KMS-11 (cell line): ENCODE results near the gene NUP210L.

Experiments
- H2AFZ ChIP-seq: fragments of 200-600 bp; sonication (generic); 2 replicates; pipeline ENCODE4 v1.6.1; 2016; ENCODE audit warnings: antibody characterized with exemption, mixed run types, low read depth
- H3K27ac ChIP-seq: fragments of 200-600 bp; sonication (generic); 2 replicates; pipeline ENCODE4 v1.6.1; 2016; ENCODE audit warnings: mild to moderate bottlenecking, mixed run types
- H3K27me3 ChIP-seq: fragments of 200-600 bp; sonication (generic); 2 replicates; pipeline ENCODE4 v1.6.1; 2017; ENCODE audit warnings: mild to moderate bottlenecking, low read depth, mixed run types, moderate library complexity; ENCODE audit not compliant: insufficient read depth
- H3K36me3 ChIP-seq: fragments of 200-600 bp; sonication (generic); 2 replicates; pipeline ENCODE4 v1.6.1; 2017; ENCODE audit warnings: mild to moderate bottlenecking, mixed run types; ENCODE audit not compliant: insufficient read depth
- H3K4me1 ChIP-seq: fragments of 200-600 bp; sonication (generic); 2 replicates; pipeline ENCODE4 v1.6.1; 2016; ENCODE audit warnings: mild to moderate bottlenecking, low read depth, mixed run types; ENCODE audit not compliant: poor library complexity, severe bottlenecking
- H3K4me2 ChIP-seq: fragments of 200-600 bp; sonication (generic); 2 replicates; pipeline ENCODE4 v1.7.0; 2016; ENCODE audit warnings: mild to moderate bottlenecking, mixed run types
- H3K4me3 ChIP-seq: fragments of 200-600 bp; sonication (generic); IDR thresholded peaks from 2 replicates; pipeline ENCODE4 v1.6.1; 2017; ENCODE audit warnings: low read depth, low read length, mixed read lengths; ENCODE audit not compliant: insufficient read depth
- H3K79me2 ChIP-seq: fragments of 200-600 bp; sonication (generic); 2 replicates; pipeline ENCODE4 v1.6.1; 2016; ENCODE audit warnings: low read depth, mixed run types; ENCODE audit not compliant: insufficient read depth
- H3K9ac ChIP-seq: fragments of 200-600 bp; sonication (generic); 2 replicates; pipeline ENCODE4 v1.6.1; 2016; ENCODE audit warnings: mild to moderate bottlenecking, mixed run types
- H4K20me1 ChIP-seq: fragments of 200-600 bp; sonication (generic); 2 replicates; pipeline ENCODE4 v1.6.1; 2016; ENCODE audit warnings: mild to moderate bottlenecking, mixed run types; ENCODE audit not compliant: insufficient read depth
- TF ChIP-seq, protein P1 (sequence below): fragments of 200-600 bp; sonication (generic); conservative IDR thresholded peaks from 2 replicates; pipeline ENCODE4 v1.6.1; 2017; ENCODE audit warnings: low read depth, mild to moderate bottlenecking, antibody characterized with exemption, low read length, moderate library complexity, mixed read lengths

NUP210L gene

DNA sequence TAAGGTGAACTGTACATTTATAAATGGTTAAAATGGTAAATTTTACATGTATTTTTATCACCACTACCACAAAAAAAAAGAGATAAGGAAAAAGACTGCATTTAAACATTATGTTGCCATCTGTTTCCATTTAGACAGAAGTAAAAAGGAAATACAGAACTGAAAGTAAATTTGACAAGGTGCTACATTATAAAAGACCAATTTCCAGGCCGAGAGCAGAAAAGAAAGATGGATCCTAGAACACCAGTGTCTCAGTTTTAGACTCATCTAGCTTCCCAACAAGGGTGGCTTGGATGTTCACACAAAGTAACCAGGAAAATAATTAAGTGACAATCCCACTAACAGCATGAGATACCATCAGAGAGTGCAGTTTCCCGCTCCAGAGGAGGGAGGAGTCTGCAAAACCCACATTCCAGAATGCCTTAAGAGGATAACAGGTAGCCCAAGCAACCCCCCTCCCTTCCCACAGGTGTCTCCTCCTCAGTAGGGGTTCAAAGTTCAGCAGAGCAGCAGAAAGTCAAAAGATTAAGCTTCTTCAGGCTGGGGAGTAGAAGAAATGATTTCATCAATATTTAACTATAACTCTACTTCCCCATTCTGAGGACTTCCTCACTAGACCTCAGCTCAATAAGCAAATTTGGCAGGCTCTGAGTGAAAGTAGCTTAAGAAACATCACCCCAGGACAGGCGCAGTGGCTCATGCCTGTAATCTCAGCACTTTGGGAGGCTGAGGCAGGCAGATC, 25.2 kb upstream of the NUP210L start:
- Histone ChIP-seq H3K27me3 (no peaks in the 10 kb centered on the region), H3K4me1 (peaks cover 74% of the 10 kb centered on the region), H3K27ac (no peak overlapping the region), H3K9ac (no peak overlapping the region), H3K36me3 (peaks cover 4% of the 10 kb centered on the region; the same call in 1 of the 2 replicates), H2AFZ (no peak overlapping the region), H4K20me1 (peaks cover 62% of the 10 kb centered on the region), H3K79me2 (peaks cover 80% of the 10 kb centered on the region), H3K4me3 (no peak overlapping the region), H3K4me2 (peak overlapping the region; percentile 88)
- TF ChIP-seq, protein P1, sequence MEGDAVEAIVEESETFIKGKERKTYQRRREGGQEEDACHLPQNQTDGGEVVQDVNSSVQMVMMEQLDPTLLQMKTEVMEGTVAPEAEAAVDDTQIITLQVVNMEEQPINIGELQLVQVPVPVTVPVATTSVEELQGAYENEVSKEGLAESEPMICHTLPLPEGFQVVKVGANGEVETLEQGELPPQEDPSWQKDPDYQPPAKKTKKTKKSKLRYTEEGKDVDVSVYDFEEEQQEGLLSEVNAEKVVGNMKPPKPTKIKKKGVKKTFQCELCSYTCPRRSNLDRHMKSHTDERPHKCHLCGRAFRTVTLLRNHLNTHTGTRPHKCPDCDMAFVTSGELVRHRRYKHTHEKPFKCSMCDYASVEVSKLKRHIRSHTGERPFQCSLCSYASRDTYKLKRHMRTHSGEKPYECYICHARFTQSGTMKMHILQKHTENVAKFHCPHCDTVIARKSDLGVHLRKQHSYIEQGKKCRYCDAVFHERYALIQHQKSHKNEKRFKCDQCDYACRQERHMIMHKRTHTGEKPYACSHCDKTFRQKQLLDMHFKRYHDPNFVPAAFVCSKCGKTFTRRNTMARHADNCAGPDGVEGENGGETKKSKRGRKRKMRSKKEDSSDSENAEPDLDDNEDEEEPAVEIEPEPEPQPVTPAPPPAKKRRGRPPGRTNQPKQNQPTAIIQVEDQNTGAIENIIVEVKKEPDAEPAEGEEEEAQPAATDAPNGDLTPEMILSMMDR = no peak

DNA sequence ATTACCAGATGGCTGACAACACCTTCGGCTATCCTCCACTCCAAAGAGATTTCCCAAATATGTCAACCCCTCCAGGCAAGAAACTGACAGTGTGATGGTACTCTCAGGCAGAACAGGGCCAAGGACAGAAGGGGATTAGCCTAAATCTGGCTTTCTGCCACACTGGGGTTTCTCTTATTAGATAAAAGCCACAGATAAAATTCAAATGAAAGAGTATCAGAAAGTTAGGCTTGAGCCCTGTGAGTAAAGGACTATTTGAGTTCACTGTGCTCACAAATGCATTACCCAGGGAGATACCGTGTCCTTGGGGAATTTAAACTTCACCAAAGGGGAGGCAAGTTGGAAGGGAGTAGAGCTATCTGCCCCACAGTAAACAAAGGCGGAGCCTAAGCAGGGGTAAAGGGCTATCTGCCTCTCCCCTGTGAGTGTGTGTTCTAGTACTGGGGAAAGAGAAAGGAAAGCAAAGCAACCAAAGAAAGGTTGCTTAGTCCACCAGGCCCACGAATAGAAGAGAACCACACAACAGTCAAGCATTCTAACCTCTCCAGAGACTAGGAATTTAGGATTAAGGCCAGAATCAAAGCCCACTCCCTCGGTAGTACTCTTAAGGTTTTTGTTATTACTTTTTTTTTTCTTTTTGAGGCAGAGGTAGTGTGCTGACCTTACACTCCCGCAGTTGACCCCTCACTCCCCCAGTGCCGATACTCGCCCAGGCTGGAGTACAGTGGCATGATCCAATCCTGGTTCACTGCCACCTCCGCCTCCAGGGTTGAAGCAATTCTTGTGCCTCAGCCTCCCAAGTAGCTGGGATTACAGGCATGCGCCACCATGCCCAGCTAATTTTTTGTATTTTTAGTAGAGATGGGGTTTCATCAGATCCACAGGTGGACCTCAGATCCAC, 24.3 kb upstream of the NUP210L start:
- H2AFZ ChIP-seq = no peak overlapping the region
- no peak overlapping the region for H3K27ac ChIP-seq
- H3K9ac ChIP-seq = no peak overlapping the region
- peak overlapping the region; percentile 88; the same call in 1 of the 2 replicates for H3K4me2 ChIP-seq
- H3K27me3 ChIP-seq = no peaks in the 10 kb centered on the region
- H3K79me2 ChIP-seq = peaks cover 88% of the 10 kb centered on the region
- H4K20me1 ChIP-seq = peaks cover 62% of the 10 kb centered on the region
- peaks cover 8% of the 10 kb centered on the region; the same call in 1 of the 2 replicates for H3K36me3 ChIP-seq
- TF ChIP-seq, protein P1 = no peak
- H3K4me3 ChIP-seq = no peak overlapping the region
- H3K4me1 ChIP-seq = peaks cover 73% of the 10 kb centered on the region

DNA sequence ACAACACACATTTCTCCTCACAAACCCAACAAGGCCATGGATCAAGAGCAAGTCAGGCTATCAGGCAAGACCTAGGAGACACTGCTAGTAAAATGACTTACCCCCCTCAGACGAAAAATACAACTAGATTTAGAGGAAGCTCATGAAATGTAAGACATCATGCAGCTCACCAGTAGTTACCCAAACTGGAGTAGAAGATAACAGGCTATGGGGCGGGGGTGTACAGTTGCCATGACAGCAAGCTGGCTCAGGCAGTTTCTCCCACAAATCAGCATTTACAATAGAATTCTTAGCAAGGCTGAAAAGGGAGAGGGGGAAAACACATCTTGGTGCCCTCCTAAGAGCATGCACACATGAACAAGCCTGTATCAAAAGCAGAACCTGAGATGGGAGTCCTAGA, 23.1 kb upstream of the NUP210L start:
- Histone ChIP-seq H3K4me1 (peaks cover 65% of the 10 kb centered on the region), H2AFZ (no peak overlapping the region), H3K9ac (no peak overlapping the region), H3K27ac (no peak overlapping the region), H4K20me1 (peaks cover 62% of the 10 kb centered on the region), H3K4me2 (no peak overlapping the region), H3K27me3 (no peaks in the 10 kb centered on the region), H3K4me3 (no peak overlapping the region), H3K36me3 (peaks cover 15% of the 10 kb centered on the region; the same call in 1 of the 2 replicates), H3K79me2 (peaks cover 94% of the 10 kb centered on the region)
- TF ChIP-seq, protein P1 = no peak

DNA sequence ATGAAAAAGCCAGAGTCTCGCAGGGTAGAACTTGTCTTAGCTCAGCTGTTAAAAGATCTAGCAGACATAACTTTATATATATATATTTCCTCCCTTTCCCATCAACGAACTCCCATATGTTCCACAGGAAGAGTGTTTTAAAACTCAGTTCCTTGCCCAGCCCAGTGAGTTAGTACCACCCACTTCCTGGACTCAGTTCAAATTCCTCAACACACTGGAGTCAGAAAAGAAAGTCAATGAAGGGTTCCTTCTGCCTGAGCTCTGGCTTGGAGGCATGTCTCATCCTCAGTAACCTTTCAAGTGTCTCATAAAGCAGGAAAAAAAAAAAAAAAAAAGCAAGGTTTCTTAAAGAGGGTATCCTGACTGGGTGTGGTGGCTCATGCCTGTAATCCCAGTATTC, 21.5 kb upstream of the NUP210L start:
- H3K4me2 ChIP-seq = no peak overlapping the region
- TF ChIP-seq, protein P1 = no peak
- no peak overlapping the region for H3K4me3 ChIP-seq
- peaks cover 57% of the 10 kb centered on the region for H4K20me1 ChIP-seq
- peaks cover 32% of the 10 kb centered on the region; the same call in 1 of the 2 replicates for H3K36me3 ChIP-seq
- no peak overlapping the region for H3K9ac ChIP-seq
- peaks cover 94% of the 10 kb centered on the region for H3K79me2 ChIP-seq
- H3K4me1 ChIP-seq = peaks cover 73% of the 10 kb centered on the region
- no peaks in the 10 kb centered on the region for H3K27me3 ChIP-seq
- H3K27ac ChIP-seq = no peak overlapping the region
- no peak overlapping the region for H2AFZ ChIP-seq
